ENCODE measurements around the gene ELF4. TPM values are rescaled to one million over a fixed set of nuclear protein-coding genes. Genes with fewer than 3 reads are reported as not detected.
A peak's percentile ranks its signal among the peaks of the same experiment; 100 is the strongest.

The ELF4 gene
- total RNA-seq, 1 experiment from 2014 or later, result 19.5 TPM

DNA sequence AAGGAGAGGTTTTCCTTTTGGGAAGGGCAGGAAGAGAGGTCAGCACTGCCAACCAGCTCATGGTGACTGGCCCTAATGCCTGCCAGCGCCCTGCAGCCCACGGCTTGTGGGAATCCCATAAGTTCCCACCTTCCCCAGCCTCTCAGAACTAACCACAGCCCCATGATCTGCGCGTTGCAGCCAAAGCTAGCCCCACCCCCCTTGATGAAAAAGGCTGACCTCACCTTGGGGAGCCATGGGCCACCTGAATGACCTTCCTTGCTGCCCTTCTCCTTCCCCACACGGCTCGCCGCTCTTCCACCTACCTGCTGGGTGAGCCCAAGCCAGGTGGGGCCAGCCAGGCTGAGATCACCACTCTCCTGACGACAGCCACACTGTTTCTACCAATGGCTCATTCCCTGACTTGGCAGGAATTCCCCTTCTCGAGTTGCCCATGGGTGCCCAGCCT is 3.9 kb upstream of the ELF4 start:
- H3K4me3 Mint-ChIP-seq (ENCODE audit: unreplicated experiment), result peak overlapping the region; percentile 31
- ChIA-PET POLR2A (interaction anchor here (0.6 to 2.4 kb wide), 3 partner anchors 8 to 1908 kb away, joined by 3 to 7 read pairs (median 3); no protein-coding TSS in a partner anchor), CTCF (no interaction called here)
- H3K4me1 Mint-ChIP-seq (ENCODE audit: insufficient read depth, unreplicated experiment), result peaks cover 30% of the 10 kb centered on the region
- H3K27ac Mint-ChIP-seq (ENCODE audit: low read depth, unreplicated experiment), result peak overlapping the region; percentile 89
- intact Hi-C loops (cut with micrococcal nuclease), result no loop called here
- peaks cover 15% of the 10 kb centered on the region for H3K27me3 Mint-ChIP-seq (ENCODE audit: insufficient read depth, unreplicated experiment)
- H3K9me3 Mint-ChIP-seq (ENCODE audit: unreplicated experiment), result no peaks in the 10 kb centered on the region
- TF ChIP-seq CTCF (IDR thresholded peaks at IDR 0.05; ENCODE audit: unreplicated experiment), result no peak
- peaks cover 2% of the 10 kb centered on the region for H3K36me3 Mint-ChIP-seq (ENCODE audit: insufficient read depth, unreplicated experiment)
- peak; percentile 76 for DNase-seq (ENCODE audit: unreplicated experiment)
- BruUV-seq (replicated peaks), result no TSS peak

GRCh38 chrX:130111220-130112154 is 1.2 kb upstream of the ELF4 start:
- intact Hi-C loops (cut with micrococcal nuclease), result no loop called here
- H3K4me3 Mint-ChIP-seq (ENCODE audit: unreplicated experiment), result peak overlapping the region; percentile 88
- peak; percentile 74 for DNase-seq (ENCODE audit: unreplicated experiment)
- H3K27me3 Mint-ChIP-seq (ENCODE audit: insufficient read depth, unreplicated experiment), result peaks cover 15% of the 10 kb centered on the region
- TSS peak; percentile 55 for BruUV-seq (replicated peaks)
- ChIA-PET CTCF (interaction anchor here (0.6 to 0.8 kb wide), 3 partner anchors 11 to 561 kb away, joined by 3 read pairs; no protein-coding TSS in a partner anchor), POLR2A (interaction anchor here (0.6 to 3.5 kb wide), 5 partner anchors 9 to 55 kb away, joined by 3 to 39 read pairs (median 6); partner anchors contain the start of gene AIFM1)
- no peaks in the 10 kb centered on the region for H3K9me3 Mint-ChIP-seq (ENCODE audit: unreplicated experiment)
- H3K27ac Mint-ChIP-seq (ENCODE audit: low read depth, unreplicated experiment), result peak overlapping the region; percentile 46
- H3K36me3 Mint-ChIP-seq (ENCODE audit: insufficient read depth, unreplicated experiment), result no peaks in the 10 kb centered on the region
- TF ChIP-seq CTCF (IDR thresholded peaks at IDR 0.05; ENCODE audit: unreplicated experiment), result no peak
- H3K4me1 Mint-ChIP-seq (ENCODE audit: insufficient read depth, unreplicated experiment), result peaks cover 12% of the 10 kb centered on the region

- H3K4me1 Mint-ChIP-seq (ENCODE audit: insufficient read depth, unreplicated experiment), result peaks cover 19% of the 10 kb centered on the region
- POLR2A ChIA-PET, result interaction anchor here (0.6 to 3.5 kb wide), 11 partner anchors 10 to 127 kb away, joined by 3 to 39 read pairs (median 5); partner anchors contain the start of gene AIFM1
- H3K27me3 Mint-ChIP-seq (ENCODE audit: insufficient read depth, unreplicated experiment), result peaks cover 14% of the 10 kb centered on the region
- no peak for DNase-seq (ENCODE audit: unreplicated experiment)
- peak overlapping the region; percentile 81 for H3K27ac Mint-ChIP-seq (ENCODE audit: low read depth, unreplicated experiment)
- no TSS peak for BruUV-seq (replicated peaks)
- no peaks in the 10 kb centered on the region for H3K36me3 Mint-ChIP-seq (ENCODE audit: insufficient read depth, unreplicated experiment)
- CTCF ChIA-PET, result interaction anchor here (0.6 to 2.2 kb wide), 7 partner anchors 10 to 1221 kb away, joined by 3 to 11 read pairs (median 4); no protein-coding TSS in a partner anchor
- no peaks in the 10 kb centered on the region for H3K9me3 Mint-ChIP-seq (ENCODE audit: unreplicated experiment)
- intact Hi-C loops (cut with micrococcal nuclease), result no loop called here
- peak overlapping the region; percentile 88 for H3K4me3 Mint-ChIP-seq (ENCODE audit: unreplicated experiment)
- TF ChIP-seq CTCF (IDR thresholded peaks at IDR 0.05; ENCODE audit: unreplicated experiment), result no peak
Measured at GRCh38 chrX:130109429-130110378, 593 bp downstream of the ELF4 start.
